GM23248 (cell line): ENCODE data around the gene DCAF5. TPM values are rescaled to one million over a fixed set of nuclear protein-coding genes. Genes with fewer than 3 reads are reported as not detected.

Experiments
- DNase-seq: peaks from one replicate; pipeline ENCODE4 v3.0.0-alpha.2; 2015
- H2AFZ ChIP-seq: fragments of 200-600 bp; sonication (generic); 2 replicates; pipeline ENCODE4 v1.6.1; 2016; ENCODE audit warnings: antibody characterized with exemption
- H3F3A ChIP-seq: fragments of 200-600 bp; sonication (generic); 2 replicates; pipeline ENCODE4 v1.6.1; 2016; ENCODE audit warnings: mild to moderate bottlenecking, antibody characterized with exemption, mixed run types; ENCODE audit not compliant: insufficient read depth
- H3K27ac ChIP-seq: fragments of 200-600 bp; sonication (generic); 2 replicates; pipeline ENCODE4 v1.5.1; 2016; ENCODE audit warnings: mild to moderate bottlenecking
- H3K27me3 ChIP-seq: fragments of 200-600 bp; sonication (generic); replicated peaks from 2 replicates; pipeline ENCODE4 v1.6.1; 2016; ENCODE audit warnings: mild to moderate bottlenecking; ENCODE audit not compliant: insufficient read depth
- H3K36me3 ChIP-seq: fragments of 200-600 bp; sonication (generic); 2 replicates; pipeline ENCODE4 v1.6.1; 2016; ENCODE audit warnings: low read depth, mild to moderate bottlenecking
- H3K4me1 ChIP-seq: fragments of 200-600 bp; sonication (generic); 2 replicates; pipeline ENCODE4 v1.6.1; 2016; ENCODE audit warnings: mild to moderate bottlenecking; ENCODE audit not compliant: insufficient read depth
- H3K4me2 ChIP-seq: fragments of 200-600 bp; sonication (generic); one replicate; pipeline ENCODE4 v1.6.1; 2016; ENCODE audit warnings: mild to moderate bottlenecking; ENCODE audit not compliant: unreplicated experiment
- H3K4me3 ChIP-seq: fragments of 200-600 bp; sonication (generic); 2 replicates; pipeline ENCODE4 v1.5.1; 2016; ENCODE audit warnings: mild to moderate bottlenecking
- H3K79me2 ChIP-seq: fragments of 200-600 bp; sonication (generic); 2 replicates; pipeline ENCODE4 v1.6.1; 2016; ENCODE audit warnings: mild to moderate bottlenecking; ENCODE audit not compliant: insufficient read depth
- H3K9ac ChIP-seq: fragments of 200-600 bp; sonication (generic); 2 replicates; pipeline ENCODE4 v1.6.1; 2016; ENCODE audit warnings: mild to moderate bottlenecking
- H3K9me2 ChIP-seq: fragments of 200-600 bp; sonication (generic); 2 replicates; pipeline ENCODE4 v1.6.1; 2016; ENCODE audit warnings: mixed run types, mild to moderate bottlenecking, moderate library complexity; ENCODE audit not compliant: insufficient read depth
- H3K9me3 ChIP-seq: fragments of 200-600 bp; sonication (generic); one replicate; pipeline ENCODE4 v1.6.1; 2017; ENCODE audit warnings: low read depth
- H4K20me1 ChIP-seq: fragments of 200-600 bp; sonication (generic); 2 replicates; pipeline ENCODE4 v1.6.0; 2016; ENCODE audit not compliant: insufficient read depth
- EZH2 ChIP-seq: fragments of 200-600 bp; sonication (generic); IDR thresholded peaks from 2 replicates; pipeline ENCODE4 v1.6.1; 2018; ENCODE audit warnings: antibody characterized with exemption, mild to moderate bottlenecking; ENCODE audit not compliant: insufficient read depth, poor library complexity, severe bottlenecking
- EZH2phosphoT487 ChIP-seq: fragments of 200-600 bp; sonication (generic); IDR thresholded peaks from 2 replicates; pipeline ENCODE4 v1.6.1; 2018; ENCODE audit warnings: antibody characterized with exemption, moderate library complexity, mild to moderate bottlenecking, low read depth; ENCODE audit not compliant: insufficient read depth
- WGBS, 2 experiments: methylation state at CpG; one replicate each; pipeline ENCODE4 v1.1.6; 2015 to 2017; ENCODE audit warnings: low lambda C conversion rate in 2 of 2, low coverage in 1 of 2; ENCODE audit errors: missing lambda C conversion rate in 2 of 2; 5-methylcytosine and 5-hydroxymethylcytosine counted together
- in situ Hi-C: fragments of 300-500 bp; cut with MboI; formaldehyde crosslinking; loops from 2 replicates; pipeline ENCODE4 v1.15.0; 2020
- polyA plus RNA-seq: library from polyadenylated mRNA; unstranded; fragments of >200 nt; fragmentation: Nextera tagmentation; extraction: Ambion mirVana; gene quantifications from 2 replicates; pipeline ENCODE4 v1.2.1, GENCODE V29; 2016
- total RNA-seq: library from RNA; depleted of rRNA; stranded (reverse); fragments of >200 nt; shearing (Covaris generic); gene quantifications from 2 replicates; pipeline ENCODE4 v1.2.3, GENCODE V29; 2014

The DCAF5 gene
- total and polyA plus RNA-seq, 2 experiments from 2014 or later = 24.5 to 26.4 TPM

DNA sequence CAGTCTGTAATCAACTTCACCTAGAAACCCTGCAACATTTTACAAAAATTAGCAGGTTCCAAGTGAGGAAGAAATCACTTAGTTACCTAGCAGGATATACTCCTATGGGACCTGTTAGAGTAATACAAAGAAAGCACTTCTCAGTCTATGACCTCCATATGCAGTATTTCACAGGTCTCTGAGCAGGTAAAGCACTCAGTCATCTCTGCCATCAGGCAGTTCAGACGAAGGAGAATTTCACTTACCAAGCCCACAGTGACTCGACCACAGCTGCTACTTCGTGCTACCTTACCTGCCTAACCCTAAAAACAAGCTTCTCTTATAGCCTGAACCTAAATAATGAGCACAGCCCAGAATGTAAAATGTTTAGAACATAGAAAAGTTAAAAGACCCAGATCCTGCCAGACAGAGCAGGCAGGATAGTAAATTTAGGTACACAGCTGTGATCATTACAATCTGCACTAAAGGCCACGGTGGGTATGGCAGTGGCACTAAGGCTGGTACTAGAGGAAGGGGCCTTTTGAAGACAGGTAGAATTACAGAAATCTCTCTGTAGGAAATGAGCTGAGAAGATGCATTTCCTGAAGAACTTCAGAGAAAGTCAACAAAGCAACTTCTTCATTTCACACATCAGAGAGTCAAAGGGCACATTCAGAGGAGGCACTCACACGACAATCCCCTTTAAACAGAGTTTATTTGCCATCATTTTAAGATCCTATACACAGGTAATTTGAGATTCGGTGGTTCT is 35.7 kb downstream of the DCAF5 start:
- no peak for DNase-seq
- H3K9me3 ChIP-seq = no peaks in the 10 kb centered on the region
- no peaks in the 10 kb centered on the region for H3K27me3 ChIP-seq
- no peaks in the 10 kb centered on the region for H3K9me2 ChIP-seq
- no peak overlapping the region for H3K4me2 ChIP-seq
- no peak for TF ChIP-seq EZH2phosphoT487
- TF ChIP-seq EZH2 = no peak
- H2AFZ ChIP-seq = no peak overlapping the region
- H3K9ac ChIP-seq = no peak overlapping the region
- no peaks in the 10 kb centered on the region; the same call in 1 of the 2 replicates for H4K20me1 ChIP-seq
- no peak overlapping the region for H3K4me3 ChIP-seq
- in situ Hi-C loops = no loop called here
- no peak overlapping the region for H3K27ac ChIP-seq
- no peaks in the 10 kb centered on the region for H3F3A ChIP-seq
- H3K79me2 ChIP-seq = peaks cover 47% of the 10 kb centered on the region
- peaks cover 45% of the 10 kb centered on the region for H3K36me3 ChIP-seq
- H3K4me1 ChIP-seq = 0 out of 2 replicates have a peak, but pooled peaks cover 5% of the 10 kb centered on the region
- 96% methylated on average over 6 of the region's 6 CpGs for WGBS, 2 experiments

DNA sequence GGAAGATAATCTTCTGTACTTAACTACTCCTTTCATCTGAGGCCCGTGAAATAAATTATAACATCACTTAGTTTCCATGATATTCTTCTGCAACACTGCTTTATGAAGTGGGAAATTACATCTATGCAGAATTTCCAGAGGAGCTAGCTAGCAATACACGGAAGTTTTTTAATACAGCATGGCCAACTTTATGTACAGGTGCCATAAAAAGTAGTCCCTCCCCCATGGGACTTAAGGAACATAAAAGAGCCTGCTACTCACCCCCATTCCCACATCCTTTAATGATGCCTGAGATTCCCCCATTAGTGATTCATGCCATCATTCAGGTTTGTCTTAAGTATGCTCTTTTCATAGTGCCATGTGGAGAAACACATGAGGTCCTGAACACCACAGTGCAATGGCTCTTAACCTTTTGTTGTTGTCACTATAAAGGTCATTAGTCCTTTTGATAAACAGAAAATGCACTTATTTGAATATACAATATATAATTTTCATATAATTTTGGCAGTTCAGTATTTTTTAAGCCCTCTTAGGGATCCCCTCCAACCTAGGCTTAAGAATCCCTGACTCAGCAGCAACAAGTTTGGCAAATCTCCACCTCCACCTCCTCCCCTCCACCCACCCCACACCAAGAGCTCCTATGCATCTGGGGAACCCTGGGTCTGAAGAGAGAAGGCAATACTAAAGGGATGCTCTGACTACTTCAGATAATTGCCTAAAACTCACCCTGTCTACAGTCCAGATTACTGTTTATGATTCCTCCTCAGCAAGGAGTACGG is 37.3 kb downstream of the DCAF5 start:
- Histone ChIP-seq H3K9me2 (no peaks in the 10 kb centered on the region), H3F3A (no peaks in the 10 kb centered on the region; the same call in 1 of the 2 replicates), H3K27me3 (no peaks in the 10 kb centered on the region), H3K36me3 (peaks cover 45% of the 10 kb centered on the region), H3K4me3 (no peak overlapping the region), H2AFZ (no peak overlapping the region), H4K20me1 (no peaks in the 10 kb centered on the region; the same call in 1 of the 2 replicates), H3K79me2 (peaks cover 31% of the 10 kb centered on the region), H3K9ac (no peak overlapping the region), H3K4me2 (no peak overlapping the region), H3K27ac (no peak overlapping the region), H3K9me3 (no peaks in the 10 kb centered on the region), H3K4me1 (0 out of 2 replicates have a peak, but pooled peaks cover 6% of the 10 kb centered on the region)
- no peak for TF ChIP-seq EZH2
- TF ChIP-seq EZH2phosphoT487 = no peak
- DNase-seq = no peak
- WGBS, 2 experiments = 91 to 93% methylated on average over 3 of the region's 3 CpGs
- in situ Hi-C loops = no loop called here

DNA sequence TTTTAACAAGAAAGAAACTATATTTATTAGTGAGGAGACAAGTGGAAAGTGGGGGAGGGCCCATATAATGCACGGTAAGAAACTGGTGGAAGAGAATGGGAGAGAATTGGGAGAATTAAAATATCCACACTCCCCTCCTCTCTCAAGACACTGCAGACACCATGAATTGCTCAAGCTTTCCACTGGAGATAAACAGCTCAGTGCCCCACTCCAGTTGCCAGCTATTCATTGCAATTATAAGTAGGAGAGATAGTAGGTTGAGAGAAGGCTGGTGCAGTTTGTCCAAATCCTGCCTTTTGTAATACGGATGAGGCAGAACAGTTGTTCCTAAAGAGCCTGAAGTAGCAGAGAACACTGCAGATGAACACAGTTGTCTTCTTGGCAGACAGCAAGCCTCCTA is 38.2 kb downstream of the DCAF5 start:
- Histone ChIP-seq H3K4me2 (no peak overlapping the region), H3K27ac (no peak overlapping the region), H3K79me2 (peaks cover 23% of the 10 kb centered on the region; the same call in 1 of the 2 replicates), H2AFZ (no peak overlapping the region), H3K4me3 (no peak overlapping the region), H3K9me2 (no peaks in the 10 kb centered on the region), H3K9me3 (no peaks in the 10 kb centered on the region), H3K4me1 (0 out of 2 replicates have a peak, but pooled peaks cover 6% of the 10 kb centered on the region), H3K27me3 (no peaks in the 10 kb centered on the region), H3F3A (peaks cover 2% of the 10 kb centered on the region; the same call in 1 of the 2 replicates), H4K20me1 (no peaks in the 10 kb centered on the region), H3K36me3 (peaks cover 48% of the 10 kb centered on the region), H3K9ac (no peak overlapping the region)
- no peak for DNase-seq
- TF ChIP-seq EZH2phosphoT487 (no peak), EZH2 (no peak)
- in situ Hi-C loops = no loop called here
- 94 to 98% methylated on average over 2 of the region's 2 CpGs for WGBS, 2 experiments

DNA sequence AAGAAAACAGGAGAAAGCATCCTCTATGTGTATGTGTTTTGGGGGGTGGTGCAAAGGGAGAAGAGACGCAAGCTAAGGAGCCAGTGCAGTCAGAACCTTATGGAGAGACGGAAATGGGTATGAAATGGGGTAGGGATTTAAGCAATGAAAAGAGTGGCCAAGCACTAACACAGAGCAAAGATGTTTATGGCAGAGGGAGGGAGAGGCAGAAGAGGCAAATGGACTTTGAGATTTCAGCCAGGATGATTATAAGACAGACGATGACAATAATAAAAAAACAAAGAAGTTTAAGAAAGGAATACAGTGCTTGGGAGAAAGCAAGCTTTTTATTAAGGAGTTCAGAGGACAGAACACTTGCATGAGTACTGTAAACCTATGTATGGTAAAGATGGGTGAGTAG is 44.6 kb downstream of the DCAF5 start:
- H3F3A ChIP-seq = peaks cover 26% of the 10 kb centered on the region
- no peak overlapping the region for H3K9ac ChIP-seq
- in situ Hi-C loops = no loop called here
- H3K79me2 ChIP-seq = peaks cover 20% of the 10 kb centered on the region; the same call in 1 of the 2 replicates
- no peaks in the 10 kb centered on the region for H3K9me3 ChIP-seq
- H3K27ac ChIP-seq = no peak overlapping the region
- peaks cover 13% of the 10 kb centered on the region for H3K4me1 ChIP-seq
- no peak overlapping the region for H3K4me2 ChIP-seq
- WGBS, 2 experiments = 84 to 87% methylated on average over 3 of the region's 3 CpGs
- H3K27me3 ChIP-seq = no peaks in the 10 kb centered on the region
- no peak overlapping the region for H2AFZ ChIP-seq
- TF ChIP-seq EZH2 = no peak
- TF ChIP-seq EZH2phosphoT487 = no peak
- no peaks in the 10 kb centered on the region for H3K9me2 ChIP-seq
- H3K4me3 ChIP-seq = no peak overlapping the region
- H4K20me1 ChIP-seq = no peaks in the 10 kb centered on the region
- no peak for DNase-seq
- 0 out of 2 replicates have a peak, but pooled peaks cover 13% of the 10 kb centered on the region for H3K36me3 ChIP-seq
